Mesenchymal stem cell (in vitro differentiated cells and primary cell): Measurements from ENCODE around the gene PPP4R3A.

Experiments
- DNase-seq: peaks from one replicate; pipeline ENCODE4 v3.0.0-alpha.2; 2013
- H2AFZ ChIP-seq: one replicate; pipeline ENCODE4 v1.6.1; 2013; ENCODE audit warnings: low read depth, mild to moderate bottlenecking, control low read depth, inconsistent platforms, low read length, moderate library complexity
- H2AK5ac ChIP-seq: 2 replicates; pipeline ENCODE4 v1.6.1; 2013; ENCODE audit warnings: low read length, moderate library complexity, mild to moderate bottlenecking, inconsistent platforms; ENCODE audit not compliant: severe bottlenecking
- H2BK120ac ChIP-seq: one replicate; pipeline ENCODE4 v1.6.1; 2013; ENCODE audit warnings: low read depth, mild to moderate bottlenecking, inconsistent platforms, low read length, moderate library complexity
- H2BK12ac ChIP-seq, 2 experiments: one replicate each; pipeline ENCODE4 v1.6.1; 2013; ENCODE audit warnings: inconsistent platforms in 2 of 2, low read length in 2 of 2, mild to moderate bottlenecking in 2 of 2, moderate library complexity in 2 of 2, control low read depth in 1 of 2
- H2BK15ac ChIP-seq: one replicate; pipeline ENCODE4 v1.6.1; 2013; ENCODE audit warnings: mild to moderate bottlenecking, low read depth, inconsistent platforms; ENCODE audit not compliant: poor library complexity, severe bottlenecking
- H2BK5ac ChIP-seq: 2 replicates; pipeline ENCODE4 v1.6.1; 2013; ENCODE audit warnings: low read depth, mild to moderate bottlenecking, low read length, control low read depth, inconsistent platforms; ENCODE audit not compliant: poor library complexity, severe bottlenecking
- H3K14ac ChIP-seq, 2 experiments: one replicate each; pipeline ENCODE4 v1.6.1; 2013; ENCODE audit warnings: inconsistent platforms in 2 of 2, low read length in 2 of 2, control low read depth in 1 of 2, mild to moderate bottlenecking in 1 of 2, moderate library complexity in 1 of 2
- H3K18ac ChIP-seq, 2 experiments: one replicate each; pipeline ENCODE4 v1.6.1; 2013; ENCODE audit warnings: inconsistent platforms in 2 of 2, low read length in 2 of 2, control low read depth in 1 of 2, low read depth in 1 of 2, mild to moderate bottlenecking in 1 of 2
- H3K23ac ChIP-seq, 2 experiments: one replicate each; pipeline ENCODE4 v1.6.1; 2013; ENCODE audit warnings: inconsistent platforms in 2 of 2, low read length in 2 of 2, mild to moderate bottlenecking in 2 of 2, moderate library complexity in 2 of 2, control low read depth in 1 of 2
- H3K27ac ChIP-seq: 2 replicates; pipeline ENCODE4 v1.5.1; 2013; ENCODE audit warnings: mild to moderate bottlenecking, moderate library complexity, low read length, control low read depth, inconsistent platforms; ENCODE audit not compliant: poor library complexity, severe bottlenecking
- H3K27me3 ChIP-seq, 2 experiments: 2 replicates each; pipeline versions ENCODE4 v1.6.1 to v1.7.0; 2013; ENCODE audit warnings: low read length in 2 of 2, mild to moderate bottlenecking in 2 of 2, moderate library complexity in 2 of 2, control low read depth in 1 of 2, inconsistent platforms in 1 of 2; ENCODE audit not compliant: control insufficient read depth in 1 of 2, insufficient read depth in 1 of 2
- H3K36me3 ChIP-seq, 2 experiments: 2 replicates each; pipeline versions ENCODE4 v1.6.1 to v1.7.0; 2013; ENCODE audit warnings: low read length in 2 of 2, control low read depth in 1 of 2, inconsistent platforms in 1 of 2, low read depth in 1 of 2, mild to moderate bottlenecking in 1 of 2; ENCODE audit not compliant: insufficient read depth in 2 of 2, control insufficient read depth in 1 of 2
- H3K4ac ChIP-seq, 2 experiments: one replicate each; pipeline ENCODE4 v1.6.1; 2013; ENCODE audit warnings: inconsistent platforms in 2 of 2, low read length in 2 of 2, mild to moderate bottlenecking in 2 of 2, moderate library complexity in 2 of 2, control low read depth in 1 of 2, low read depth in 1 of 2
- H3K4me1 ChIP-seq: 2 replicates; pipeline ENCODE4 v1.6.1; 2013; ENCODE audit warnings: low read depth, low read length, control low read depth; ENCODE audit not compliant: control insufficient read depth, insufficient read depth
- H3K4me2 ChIP-seq: 2 replicates; pipeline ENCODE4 v1.6.1; 2013; ENCODE audit warnings: low read length, mild to moderate bottlenecking, inconsistent platforms; ENCODE audit not compliant: poor library complexity, severe bottlenecking
- H3K4me3 ChIP-seq, 2 experiments: 2 replicates each; pipeline versions ENCODE4 v1.5.1 to v1.7.0; 2013; ENCODE audit warnings: low read length in 2 of 2, mild to moderate bottlenecking in 2 of 2, control low read depth in 1 of 2, low read depth in 1 of 2; ENCODE audit not compliant: insufficient read depth in 1 of 2
- H3K79me1 ChIP-seq: replicated peaks from 2 replicates; pipeline ENCODE4 v1.6.1; 2013; ENCODE audit warnings: mild to moderate bottlenecking, control low read depth, low read length, inconsistent platforms; ENCODE audit not compliant: poor library complexity, severe bottlenecking
- H3K9ac ChIP-seq: 2 replicates; pipeline ENCODE4 v1.7.0; 2013; ENCODE audit warnings: mild to moderate bottlenecking, low read length, moderate library complexity
- H3K9me3 ChIP-seq: 2 replicates; pipeline ENCODE4 v1.7.0; 2013; ENCODE audit warnings: mild to moderate bottlenecking, low read length; ENCODE audit not compliant: control insufficient read depth
- H4K8ac ChIP-seq: one replicate; pipeline ENCODE4 v1.6.1; 2013; ENCODE audit warnings: inconsistent platforms, mild to moderate bottlenecking, low read length, moderate library complexity
- H4K91ac ChIP-seq: one replicate; pipeline ENCODE4 v1.6.1; 2013; ENCODE audit warnings: mild to moderate bottlenecking, low read length, inconsistent platforms
- WGBS: methylation state at CpG from one replicate; pipeline ENCODE4 v1.1.7; 2013; ENCODE audit warnings: mixed read lengths; 5-methylcytosine and 5-hydroxymethylcytosine counted together

The PPP4R3A gene

DNA sequence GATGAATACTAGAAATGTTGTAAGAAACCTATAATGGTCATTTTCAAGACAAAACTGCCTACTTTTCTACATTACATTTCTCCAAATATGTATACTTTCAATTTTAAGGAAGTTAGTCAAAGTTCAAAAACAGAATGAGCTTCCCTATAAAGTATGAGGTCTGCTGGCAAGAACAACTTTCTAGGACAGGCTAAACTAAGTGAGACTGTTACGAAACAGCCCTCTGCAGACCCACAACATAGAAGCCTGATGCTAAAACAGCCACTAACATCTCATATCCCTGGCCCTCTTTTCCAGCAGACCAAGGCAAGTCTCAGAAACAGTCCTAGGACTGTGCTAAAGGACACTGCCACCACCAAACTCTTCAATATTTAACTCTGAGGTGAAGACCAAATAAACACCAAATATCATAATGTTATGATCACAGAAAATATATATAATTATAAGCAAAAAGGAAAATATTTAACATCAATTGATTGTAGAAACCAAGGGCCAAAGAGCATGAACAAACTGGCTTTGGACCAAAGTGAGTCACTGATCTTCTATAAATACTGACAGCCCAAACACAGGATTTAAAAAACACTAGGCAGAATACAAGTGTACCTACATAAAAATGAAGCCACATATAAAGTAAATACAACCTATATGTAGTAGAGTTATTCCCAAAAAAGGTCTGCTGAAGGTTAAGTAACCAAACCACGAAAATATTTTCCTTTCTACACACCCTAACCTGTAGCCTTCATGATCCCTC is 27.7 kb downstream of the PPP4R3A start:
- no peak overlapping the region for H3K14ac ChIP-seq
- no peak overlapping the region for H3K4ac ChIP-seq
- peaks cover 24 to 83% of the 10 kb centered on the region in 2 experiments for H3K36me3 ChIP-seq
- H3K27me3 ChIP-seq: no peaks in the 10 kb centered on the region
- no peaks in the 10 kb centered on the region for H3K9me3 ChIP-seq
- H4K91ac ChIP-seq: no peak overlapping the region
- H3K4me1 ChIP-seq: peaks cover 2% of the 10 kb centered on the region
- H2BK5ac ChIP-seq: no peak overlapping the region
- no peak overlapping the region for H3K4me2 ChIP-seq
- no peak overlapping the region for H2AK5ac ChIP-seq
- peak overlapping the region in 1 of 2 experiments; percentile 59 for H3K4me3 ChIP-seq
- H3K23ac ChIP-seq: no peak overlapping the region
- peaks cover 12% of the 10 kb centered on the region for H3K79me1 ChIP-seq
- peak; percentile 54 for DNase-seq
- H3K18ac ChIP-seq: no peak overlapping the region
- H2AFZ ChIP-seq: no peak overlapping the region
- no peak overlapping the region for H2BK15ac ChIP-seq
- no peak overlapping the region for H2BK12ac ChIP-seq
- 100% methylated on average over 1 of the region's 2 CpGs for WGBS
- H3K27ac ChIP-seq: no peak overlapping the region
- H4K8ac ChIP-seq: no peak overlapping the region
- H2BK120ac ChIP-seq: no peak overlapping the region
- H3K9ac ChIP-seq: peak overlapping the region; percentile 49

DNA sequence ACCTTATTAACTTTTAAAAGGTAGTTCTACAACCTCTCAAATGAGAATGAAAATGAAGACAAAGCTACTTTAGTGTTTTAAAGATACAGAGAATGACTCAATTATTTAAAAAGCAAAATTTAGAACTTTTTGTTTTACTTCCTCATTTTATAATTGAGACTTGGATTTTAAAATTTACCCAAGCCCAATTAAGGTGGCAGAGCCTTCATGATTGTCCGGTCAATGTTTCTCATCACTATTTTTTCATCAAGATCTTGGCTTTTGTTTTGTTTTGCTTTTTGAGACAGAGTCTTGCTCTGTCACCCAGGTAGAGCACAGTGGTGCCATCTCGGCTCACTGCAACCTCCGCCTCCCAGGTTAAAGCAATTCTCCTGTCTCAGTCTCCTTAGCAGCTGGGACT is 32.7 kb downstream of the PPP4R3A start:
- DNase-seq: no peak
- no peaks in the 10 kb centered on the region for H3K27me3 ChIP-seq
- peaks cover 24 to 97% of the 10 kb centered on the region in 2 experiments for H3K36me3 ChIP-seq
- no peak overlapping the region for H2BK5ac ChIP-seq
- H2BK12ac ChIP-seq: no peak overlapping the region
- no peak overlapping the region for H4K91ac ChIP-seq
- no peak overlapping the region for H3K23ac ChIP-seq
- H3K4me3 ChIP-seq: no peak overlapping the region
- no peak overlapping the region for H3K14ac ChIP-seq
- no peak overlapping the region for H4K8ac ChIP-seq
- WGBS: 100% methylated on average over 2 of the region's 3 CpGs
- no peak overlapping the region for H2BK120ac ChIP-seq
- H3K4me2 ChIP-seq: no peak overlapping the region
- no peak overlapping the region for H2AFZ ChIP-seq
- H3K9ac ChIP-seq: no peak overlapping the region
- no peak overlapping the region for H3K18ac ChIP-seq
- H3K79me1 ChIP-seq: peaks cover 11% of the 10 kb centered on the region
- no peaks in the 10 kb centered on the region for H3K9me3 ChIP-seq
- no peak overlapping the region for H3K27ac ChIP-seq
- no peak overlapping the region for H2AK5ac ChIP-seq
- H3K4me1 ChIP-seq: peaks cover 2% of the 10 kb centered on the region
- H3K4ac ChIP-seq: no peak overlapping the region
- no peak overlapping the region for H2BK15ac ChIP-seq

DNA sequence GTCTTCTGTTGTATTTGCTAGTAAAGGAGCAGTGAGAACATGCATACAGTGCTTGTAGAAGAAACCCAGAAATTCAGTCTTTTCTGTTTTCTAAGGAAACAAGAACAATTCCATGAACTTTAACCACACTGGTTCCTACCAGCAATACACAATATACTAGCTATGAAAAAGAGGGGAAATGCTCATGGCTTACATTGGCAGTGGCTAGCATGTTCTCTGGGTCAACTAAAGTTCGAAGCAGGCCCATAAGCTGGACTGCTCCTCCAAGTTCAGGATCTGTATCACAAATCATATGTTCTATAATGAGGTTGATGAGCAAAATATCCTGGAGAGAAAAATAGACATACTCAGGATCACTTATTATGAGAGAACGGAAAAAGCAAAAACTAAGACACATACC is 37.1 kb downstream of the PPP4R3A start:
- no peak overlapping the region for H4K8ac ChIP-seq
- no peak overlapping the region for H3K4me2 ChIP-seq
- H2BK120ac ChIP-seq: no peak overlapping the region
- peaks cover 23 to 97% of the 10 kb centered on the region in 2 experiments for H3K36me3 ChIP-seq
- no peaks in the 10 kb centered on the region for H3K9me3 ChIP-seq
- no peak overlapping the region for H3K27ac ChIP-seq
- no peak overlapping the region for H2AK5ac ChIP-seq
- H3K9ac ChIP-seq: no peak overlapping the region
- WGBS: 100% methylated on average over 1 of the region's 2 CpGs
- H3K4me3 ChIP-seq: no peak overlapping the region
- H2BK15ac ChIP-seq: no peak overlapping the region
- no peak overlapping the region for H3K14ac ChIP-seq
- H3K23ac ChIP-seq: no peak overlapping the region
- H3K4ac ChIP-seq: no peak overlapping the region
- H2AFZ ChIP-seq: no peak overlapping the region
- no peak for DNase-seq
- no peak overlapping the region for H2BK12ac ChIP-seq
- H3K18ac ChIP-seq: no peak overlapping the region
- no peak overlapping the region for H4K91ac ChIP-seq
- H2BK5ac ChIP-seq: no peak overlapping the region
- no peaks in the 10 kb centered on the region for H3K27me3 ChIP-seq
- peaks cover 11% of the 10 kb centered on the region for H3K79me1 ChIP-seq
- H3K4me1 ChIP-seq: no peaks in the 10 kb centered on the region

DNA sequence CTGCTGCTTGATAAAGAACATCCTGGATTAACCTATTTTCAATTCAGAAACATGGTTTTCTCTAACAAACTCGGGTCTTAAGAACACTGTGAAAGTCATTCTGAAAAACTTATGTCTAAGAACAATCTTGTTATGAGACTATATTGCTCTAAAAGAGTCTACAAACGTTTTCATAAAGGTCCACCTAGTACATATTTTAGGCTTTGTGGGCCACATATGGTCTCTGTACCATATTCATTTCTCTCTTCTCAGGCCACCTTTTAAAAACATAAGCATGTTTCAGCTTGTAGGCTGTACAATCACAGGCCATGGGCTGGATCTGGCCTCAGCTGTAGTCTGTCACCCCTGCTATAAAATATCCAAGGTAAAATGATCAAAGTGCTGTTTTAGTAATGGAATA is 39.9 kb downstream of the PPP4R3A start:
- Histone ChIP-seq H3K23ac (no peak overlapping the region), H3K9ac (no peak overlapping the region), H3K14ac (no peak overlapping the region), H3K27me3 (no peaks in the 10 kb centered on the region), H2BK12ac (no peak overlapping the region), H2AK5ac (no peak overlapping the region), H2AFZ (no peak overlapping the region), H4K91ac (no peak overlapping the region), H3K4me1 (no peaks in the 10 kb centered on the region), H3K9me3 (no peaks in the 10 kb centered on the region), H3K36me3 (peaks cover 16 to 97% of the 10 kb centered on the region in 2 experiments), H3K4ac (no peak overlapping the region), H2BK5ac (no peak overlapping the region), H4K8ac (no peak overlapping the region), H3K18ac (no peak overlapping the region), H3K27ac (no peak overlapping the region), H3K4me3 (no peak overlapping the region), H2BK15ac (no peak overlapping the region), H2BK120ac (no peak overlapping the region), H3K79me1 (peaks cover 11% of the 10 kb centered on the region), H3K4me2 (no peak overlapping the region)
- DNase-seq: no peak
- WGBS: 90% methylated on average over 1 of the region's 2 CpGs
